GM23338 (cell line): ENCODE data around the gene MEI4. TPM values are rescaled to one million over a fixed set of nuclear protein-coding genes. Genes with fewer than 3 reads are reported as not detected.

ENCODE experiments used
- ATAC-seq: fragments of 200-7000 bp; cut with Tn5 transposase; 3 replicates; pipeline ENCODE4 v1.9.1; 2020
- DNase-seq: peaks from one replicate; pipeline ENCODE4 v3.0.0-alpha.2; 2015; ENCODE audit warnings: low spot score
- H2AFZ ChIP-seq: fragments of 200-600 bp; sonication (generic); 2 replicates; pipeline ENCODE4 v1.8.0; 2016; ENCODE audit warnings: antibody characterized with exemption, mild to moderate bottlenecking, moderate library complexity
- H3F3A ChIP-seq: fragments of 200-600 bp; sonication (generic); replicated peaks from 2 replicates; pipeline ENCODE4 v1.8.0; 2017; ENCODE audit warnings: antibody characterized with exemption, mixed run types, low read depth
- H3K27ac ChIP-seq: fragments of 200-600 bp; sonication (generic); 2 replicates; pipeline ENCODE4 v1.6.1; 2016; ENCODE audit warnings: low read depth
- H3K27me3 ChIP-seq: fragments of 200-600 bp; sonication (generic); 2 replicates; pipeline ENCODE4 v1.8.0; 2016; ENCODE audit warnings: mild to moderate bottlenecking, mixed run types, moderate library complexity; ENCODE audit not compliant: insufficient read depth
- H3K36me3 ChIP-seq: fragments of 200-600 bp; sonication (generic); 2 replicates; pipeline ENCODE4 v1.8.0; 2016; ENCODE audit warnings: mild to moderate bottlenecking; ENCODE audit not compliant: insufficient read depth
- H3K4me1 ChIP-seq: fragments of 200-600 bp; sonication (generic); 2 replicates; pipeline ENCODE4 v1.8.0; 2016; ENCODE audit warnings: mild to moderate bottlenecking, moderate library complexity; ENCODE audit not compliant: insufficient read depth
- H3K4me2 ChIP-seq: fragments of 200-600 bp; sonication (generic); 2 replicates; pipeline ENCODE4 v1.7.1; 2017; ENCODE audit warnings: mixed run types
- H3K4me3 ChIP-seq: fragments of 200-600 bp; sonication (generic); 2 replicates; pipeline ENCODE4 v1.6.1; 2016; ENCODE audit warnings: mixed run types
- H3K79me2 ChIP-seq: fragments of 200-600 bp; sonication (generic); replicated peaks from 2 replicates; pipeline ENCODE4 v1.8.0; 2017; ENCODE audit warnings: mild to moderate bottlenecking; ENCODE audit not compliant: insufficient read depth
- H3K9me2 ChIP-seq: fragments of 200-600 bp; sonication (generic); 2 replicates; pipeline ENCODE4 v1.8.0; 2017; ENCODE audit not compliant: insufficient read depth
- H4K20me1 ChIP-seq: fragments of 200-600 bp; sonication (generic); replicated peaks from 2 replicates; pipeline ENCODE4 v1.8.0; 2017; ENCODE audit warnings: mild to moderate bottlenecking; ENCODE audit not compliant: insufficient read depth
- H3K27ac Mint-ChIP-seq: 2 replicates; pipeline ENCODE4 v1.8.0; 2020; ENCODE audit warnings: inconsistent platforms, mild to moderate bottlenecking, moderate library complexity, mixed read lengths
- H3K27me3 Mint-ChIP-seq: 3 replicates; pipeline ENCODE4 v1.8.0; 2022; ENCODE audit warnings: low read depth, mild to moderate bottlenecking, moderate library complexity, mixed read lengths, inconsistent platforms; ENCODE audit not compliant: insufficient read depth, poor library complexity
- H3K36me3 Mint-ChIP-seq: 3 replicates; pipeline ENCODE4 v1.8.0; 2021; ENCODE audit warnings: low read depth, mild to moderate bottlenecking, inconsistent platforms, moderate library complexity, mixed read lengths
- H3K4me1 Mint-ChIP-seq: 3 replicates; pipeline ENCODE4 v1.8.0; 2020; ENCODE audit warnings: mild to moderate bottlenecking, inconsistent platforms, mixed read lengths
- H3K4me3 Mint-ChIP-seq: 3 replicates; pipeline ENCODE4 v1.8.0; 2021; ENCODE audit warnings: moderate library complexity, mild to moderate bottlenecking, inconsistent platforms, mixed read lengths
- H3K9me3 Mint-ChIP-seq: 3 replicates; pipeline ENCODE4 v1.8.0; 2020; ENCODE audit warnings: moderate library complexity, mild to moderate bottlenecking, inconsistent platforms, mixed read lengths
- CREB1 ChIP-seq: fragments of 250-450 bp; sonication (Bioruptor Pico); IDR thresholded peaks from 2 replicates; pipeline ENCODE4 v1.5.0; 2020; ENCODE audit warnings: low read depth, mild to moderate bottlenecking, moderate library complexity
- CTCF ChIP-seq, 2 experiments: fragments of 200-600 bp in 1 of 2; sonication (generic) in 1 of 2; conservative IDR thresholded peaks; 2 replicates each; pipeline versions ENCODE4 v1.5.1 to v1.6.1; 2016 to 2017; ENCODE audit warnings: antibody characterized with exemption in 2 of 2, low read depth in 2 of 2, mild to moderate bottlenecking in 2 of 2, moderate library complexity in 1 of 2
- EZH2 ChIP-seq: fragments of 200-600 bp; sonication (generic); IDR thresholded peaks from one replicate; pipeline ENCODE4 v1.8.0; 2017; ENCODE audit warnings: antibody characterized with exemption, mild to moderate bottlenecking, low read depth; ENCODE audit not compliant: unreplicated experiment
- EZH2phosphoT487 ChIP-seq: fragments of 200-600 bp; sonication (generic); IDR thresholded peaks from one replicate; pipeline ENCODE4 v1.8.1; 2018; ENCODE audit warnings: antibody characterized with exemption; ENCODE audit not compliant: unreplicated experiment
- JUNB ChIP-seq: IDR thresholded peaks from one replicate; pipeline ENCODE4 v1.6.1; 2016; ENCODE audit warnings: antibody characterized with exemption; ENCODE audit not compliant: unreplicated experiment
- NANOG ChIP-seq: IDR thresholded peaks from 2 replicates; pipeline ENCODE4 v1.6.1; 2016; ENCODE audit warnings: antibody characterized with exemption, borderline replicate concordance
- POLR2AphosphoS5 ChIP-seq: IDR thresholded peaks from 2 replicates; pipeline ENCODE4 v1.6.1; 2016; ENCODE audit warnings: antibody characterized with exemption, low read depth
- REST ChIP-seq: IDR thresholded peaks from one replicate; pipeline ENCODE4 v1.6.1; 2018; ENCODE audit warnings: antibody characterized with exemption; ENCODE audit not compliant: unreplicated experiment
- STAT1 ChIP-seq: IDR thresholded peaks from one replicate; pipeline ENCODE4 v1.6.1; 2016; ENCODE audit warnings: antibody characterized with exemption; ENCODE audit not compliant: unreplicated experiment
- ZNF114 ChIP-seq: fragments of 250-450 bp; sonication (Bioruptor Pico); IDR thresholded peaks from 2 replicates; pipeline ENCODE4 v1.5.0; 2020; ENCODE audit warnings: mild to moderate bottlenecking, moderate library complexity
- ZNF331 ChIP-seq: fragments of 250-450 bp; sonication (Bioruptor Pico); IDR thresholded peaks from 2 replicates; pipeline ENCODE4 v1.5.0; 2020; ENCODE audit warnings: low read depth, mild to moderate bottlenecking, moderate library complexity
- polyA plus RNA-seq: library from polyadenylated mRNA; unstranded; fragments of >200 nt; fragmentation: Nextera tagmentation; extraction: Ambion mirVana; gene quantifications from 2 replicates; pipeline ENCODE4 v1.2.1, GENCODE V29; 2016
- total RNA-seq: library from RNA; depleted of rRNA; stranded (reverse); fragments of >200 nt; shearing (Covaris generic); gene quantifications from 2 replicates; pipeline ENCODE4 v1.2.3, GENCODE V29; 2014
- TF ChIP-seq, protein P1 (sequence below): fragments of 250-450 bp; sonication (Bioruptor Pico); IDR thresholded peaks from 2 replicates; pipeline ENCODE4 v1.5.0; 2020; ENCODE audit warnings: mild to moderate bottlenecking, moderate library complexity
- TF ChIP-seq, protein P2 (sequence below): IDR thresholded peaks from 2 replicates; pipeline ENCODE4 v1.6.1; 2016; ENCODE audit warnings: antibody characterized with exemption

Gene MEI4
- total and polyA plus RNA-seq, 2 experiments from 2014 or later, result 0.23 to 0.63 TPM

DNA sequence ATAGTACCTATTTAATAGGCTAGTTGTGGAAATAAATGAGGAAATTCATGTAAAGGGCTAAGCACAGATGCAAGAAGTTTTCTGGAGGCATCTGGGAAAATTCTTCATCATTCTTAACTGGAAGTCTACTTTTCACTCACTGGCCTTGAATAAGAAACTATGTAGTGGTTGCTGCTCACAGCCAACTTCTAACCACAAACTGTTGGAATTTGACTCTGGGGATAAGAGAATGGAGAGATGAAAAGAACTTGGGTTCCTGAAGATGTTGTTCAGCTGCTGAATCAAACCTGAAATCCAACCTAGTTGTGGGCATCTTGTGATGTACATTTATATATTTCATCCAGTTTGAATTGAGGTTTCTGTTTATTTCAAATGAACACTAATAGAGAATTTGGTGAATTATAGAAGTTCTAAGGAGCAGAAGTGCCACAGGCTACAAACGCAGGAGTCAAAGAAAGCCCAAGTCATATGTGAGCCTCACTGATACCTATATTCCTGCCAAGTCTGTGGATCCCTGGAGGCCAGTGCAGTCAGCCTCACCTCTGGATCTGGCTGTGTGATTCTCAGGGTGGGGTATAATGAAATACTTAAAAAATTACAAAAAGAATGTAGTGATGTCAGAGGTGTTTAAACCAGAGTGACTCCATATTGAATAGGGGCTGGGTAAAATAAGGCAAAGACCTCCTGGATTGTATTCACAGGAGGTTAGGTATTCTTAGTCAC, 18.7 kb upstream of the MEI4 start:
- no peaks in the 10 kb centered on the region for H3K4me1 Mint-ChIP-seq
- H3K4me1 ChIP-seq, result no peaks in the 10 kb centered on the region
- ATAC-seq (no peak), DNase-seq (no peak)
- no peaks in the 10 kb centered on the region for H3K27me3 ChIP-seq
- 0 out of 2 replicates have a peak, but pooled peaks cover 3% of the 10 kb centered on the region for H3K9me2 ChIP-seq
- no peak overlapping the region for H3K27ac Mint-ChIP-seq
- no peak overlapping the region for H3K4me2 ChIP-seq
- H3K36me3 Mint-ChIP-seq, result no peaks in the 10 kb centered on the region
- no peaks in the 10 kb centered on the region for H3K9me3 Mint-ChIP-seq
- no peak overlapping the region for H3K4me3 Mint-ChIP-seq
- H4K20me1 ChIP-seq, result no peaks in the 10 kb centered on the region
- H3K27me3 Mint-ChIP-seq, result no peaks in the 10 kb centered on the region
- H3K36me3 ChIP-seq, result no peaks in the 10 kb centered on the region
- no peak overlapping the region for H3K4me3 ChIP-seq
- no peak overlapping the region; the same call in 1 of the 2 replicates for H2AFZ ChIP-seq
- no peaks in the 10 kb centered on the region for H3F3A ChIP-seq
- TF ChIP-seq JUNB (no peak), CREB1 (CRISPR knock-in tag) (no peak), NANOG (no peak), ZNF114 (CRISPR knock-in tag) (no peak), POLR2AphosphoS5 (no peak), REST (no peak), ZNF331 (CRISPR knock-in tag) (no peak), STAT1 (no peak), CTCF (conservative IDR thresholded peaks at IDR 0.05; ENCODE audit: low read depth in 2 of 2) (no peak), EZH2 (no peak), EZH2phosphoT487 (no peak)
- TF ChIP-seq, protein P1, sequence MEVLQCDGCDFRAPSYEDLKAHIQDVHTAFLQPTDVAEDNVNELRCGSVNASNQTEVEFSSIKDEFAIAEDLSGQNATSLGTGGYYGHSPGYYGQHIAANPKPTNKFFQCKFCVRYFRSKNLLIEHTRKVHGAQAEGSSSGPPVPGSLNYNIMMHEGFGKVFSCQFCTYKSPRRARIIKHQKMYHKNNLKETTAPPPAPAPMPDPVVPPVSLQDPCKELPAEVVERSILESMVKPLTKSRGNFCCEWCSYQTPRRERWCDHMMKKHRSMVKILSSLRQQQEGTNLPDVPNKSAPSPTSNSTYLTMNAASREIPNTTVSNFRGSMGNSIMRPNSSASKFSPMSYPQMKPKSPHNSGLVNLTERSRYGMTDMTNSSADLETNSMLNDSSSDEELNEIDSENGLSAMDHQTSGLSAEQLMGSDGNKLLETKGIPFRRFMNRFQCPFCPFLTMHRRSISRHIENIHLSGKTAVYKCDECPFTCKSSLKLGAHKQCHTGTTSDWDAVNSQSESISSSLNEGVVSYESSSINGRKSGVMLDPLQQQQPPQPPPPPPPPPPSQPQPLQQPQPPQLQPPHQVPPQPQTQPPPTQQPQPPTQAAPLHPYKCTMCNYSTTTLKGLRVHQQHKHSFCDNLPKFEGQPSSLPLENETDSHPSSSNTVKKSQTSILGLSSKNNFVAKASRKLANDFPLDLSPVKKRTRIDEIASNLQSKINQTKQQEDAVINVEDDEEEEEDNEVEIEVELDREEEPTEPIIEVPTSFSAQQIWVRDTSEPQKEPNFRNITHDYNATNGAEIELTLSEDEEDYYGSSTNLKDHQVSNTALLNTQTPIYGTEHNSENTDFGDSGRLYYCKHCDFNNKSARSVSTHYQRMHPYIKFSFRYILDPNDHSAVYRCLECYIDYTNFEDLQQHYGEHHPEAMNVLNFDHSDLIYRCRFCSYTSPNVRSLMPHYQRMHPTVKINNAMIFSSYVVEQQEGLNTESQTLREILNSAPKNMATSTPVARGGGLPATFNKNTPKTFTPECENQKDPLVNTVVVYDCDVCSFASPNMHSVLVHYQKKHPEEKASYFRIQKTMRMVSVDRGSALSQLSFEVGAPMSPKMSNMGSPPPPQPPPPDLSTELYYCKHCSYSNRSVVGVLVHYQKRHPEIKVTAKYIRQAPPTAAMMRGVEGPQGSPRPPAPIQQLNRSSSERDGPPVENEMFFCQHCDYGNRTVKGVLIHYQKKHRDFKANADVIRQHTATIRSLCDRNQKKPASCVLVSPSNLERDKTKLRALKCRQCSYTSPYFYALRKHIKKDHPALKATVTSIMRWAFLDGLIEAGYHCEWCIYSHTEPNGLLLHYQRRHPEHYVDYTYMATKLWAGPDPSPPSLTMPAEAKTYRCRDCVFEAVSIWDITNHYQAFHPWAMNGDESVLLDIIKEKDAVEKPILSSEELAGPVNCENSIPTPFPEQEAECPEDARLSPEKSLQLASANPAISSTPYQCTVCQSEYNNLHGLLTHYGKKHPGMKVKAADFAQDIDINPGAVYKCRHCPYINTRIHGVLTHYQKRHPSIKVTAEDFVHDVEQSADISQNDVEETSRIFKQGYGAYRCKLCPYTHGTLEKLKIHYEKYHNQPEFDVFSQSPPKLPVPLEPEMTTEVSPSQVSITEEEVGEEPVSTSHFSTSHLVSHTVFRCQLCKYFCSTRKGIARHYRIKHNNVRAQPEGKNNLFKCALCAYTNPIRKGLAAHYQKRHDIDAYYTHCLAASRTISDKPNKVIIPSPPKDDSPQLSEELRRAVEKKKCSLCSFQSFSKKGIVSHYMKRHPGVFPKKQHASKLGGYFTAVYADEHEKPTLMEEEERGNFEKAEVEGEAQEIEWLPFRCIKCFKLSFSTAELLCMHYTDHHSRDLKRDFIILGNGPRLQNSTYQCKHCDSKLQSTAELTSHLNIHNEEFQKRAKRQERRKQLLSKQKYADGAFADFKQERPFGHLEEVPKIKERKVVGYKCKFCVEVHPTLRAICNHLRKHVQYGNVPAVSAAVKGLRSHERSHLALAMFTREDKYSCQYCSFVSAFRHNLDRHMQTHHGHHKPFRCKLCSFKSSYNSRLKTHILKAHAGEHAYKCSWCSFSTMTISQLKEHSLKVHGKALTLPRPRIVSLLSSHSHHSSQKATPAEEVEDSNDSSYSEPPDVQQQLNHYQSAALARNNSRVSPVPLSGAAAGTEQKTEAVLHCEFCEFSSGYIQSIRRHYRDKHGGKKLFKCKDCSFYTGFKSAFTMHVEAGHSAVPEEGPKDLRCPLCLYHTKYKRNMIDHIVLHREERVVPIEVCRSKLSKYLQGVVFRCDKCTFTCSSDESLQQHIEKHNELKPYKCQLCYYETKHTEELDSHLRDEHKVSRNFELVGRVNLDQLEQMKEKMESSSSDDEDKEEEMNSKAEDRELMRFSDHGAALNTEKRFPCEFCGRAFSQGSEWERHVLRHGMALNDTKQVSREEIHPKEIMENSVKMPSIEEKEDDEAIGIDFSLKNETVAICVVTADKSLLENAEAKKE (CRISPR knock-in tag), result no peak
- TF ChIP-seq, protein P2, sequence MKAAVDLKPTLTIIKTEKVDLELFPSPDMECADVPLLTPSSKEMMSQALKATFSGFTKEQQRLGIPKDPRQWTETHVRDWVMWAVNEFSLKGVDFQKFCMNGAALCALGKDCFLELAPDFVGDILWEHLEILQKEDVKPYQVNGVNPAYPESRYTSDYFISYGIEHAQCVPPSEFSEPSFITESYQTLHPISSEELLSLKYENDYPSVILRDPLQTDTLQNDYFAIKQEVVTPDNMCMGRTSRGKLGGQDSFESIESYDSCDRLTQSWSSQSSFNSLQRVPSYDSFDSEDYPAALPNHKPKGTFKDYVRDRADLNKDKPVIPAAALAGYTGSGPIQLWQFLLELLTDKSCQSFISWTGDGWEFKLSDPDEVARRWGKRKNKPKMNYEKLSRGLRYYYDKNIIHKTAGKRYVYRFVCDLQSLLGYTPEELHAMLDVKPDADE, result no peak
- no peak overlapping the region for H3K27ac ChIP-seq
- no peaks in the 10 kb centered on the region for H3K79me2 ChIP-seq
